ENCODE data around the gene TMEM138. TPM values are rescaled to one million over a fixed set of nuclear protein-coding genes. Genes with fewer than 3 reads are reported as not detected.

TMEM138 gene
- total RNA-seq, 1 experiment from 2014 or later = 43.6 TPM

GRCh38 chr11:61353131-61354067 lies 8.8 kb upstream of the TMEM138 start:
- Histone ChIP-seq H4K91ac (ENCODE audit: insufficient read length, low read depth, low read length) (no peak overlapping the region), H3K79me1 (ENCODE audit: insufficient read depth, low read depth, low read length, poor library complexity, severe bottlenecking) (no peaks in the 10 kb centered on the region), H3K14ac (ENCODE audit: insufficient read depth, low read length) (no peak overlapping the region), H3K27ac (ENCODE audit: insufficient read length, low read depth, low read length) (no peak overlapping the region), H3K27me3 (ENCODE audit: insufficient read depth, low read length) (no peaks in the 10 kb centered on the region), H2BK15ac (ENCODE audit: low read depth, low read length) (no peak overlapping the region), H2BK5ac (ENCODE audit: insufficient read length, low read length) (no peak overlapping the region), H3K79me2 (ENCODE audit: insufficient read depth, low read length) (no peaks in the 10 kb centered on the region), H2BK12ac (ENCODE audit: insufficient read length, low read depth, low read length) (no peak overlapping the region), H3K4ac (ENCODE audit: low read depth, low read length) (no peak overlapping the region), H3K9me3 (ENCODE audit: control insufficient read depth, low read depth, low read length) (no peaks in the 10 kb centered on the region), H3K9ac (ENCODE audit: extremely low read depth, insufficient read length, low read length) (no peak overlapping the region), H3K18ac (ENCODE audit: insufficient read length, low read depth, low read length) (no peak overlapping the region), H2AFZ (ENCODE audit: low read length) (no peak overlapping the region), H4K8ac (replicated peaks; ENCODE audit: insufficient read length, low read depth, low read length) (no peak overlapping the region), H4K5ac (ENCODE audit: insufficient read length, low read depth, low read length) (no peak overlapping the region), H3K56ac (ENCODE audit: insufficient read length, low read depth, low read length) (no peak overlapping the region), H3T11ph (ENCODE audit: low read length) (no peak overlapping the region), H4K20me1 (ENCODE audit: control insufficient read depth, insufficient read depth, insufficient read length) (no peaks in the 10 kb centered on the region), H3K4me1 (ENCODE audit: insufficient read depth, low read length) (no peaks in the 10 kb centered on the region), H2BK20ac (ENCODE audit: low read depth, low read length, poor library complexity, severe bottlenecking) (no peak overlapping the region), H2BK120ac (ENCODE audit: low read depth, low read length, poor library complexity, severe bottlenecking) (no peak overlapping the region), H3K4me2 (ENCODE audit: insufficient read depth, insufficient read length, low read length) (no peak overlapping the region), H3K23me2 (ENCODE audit: insufficient read length, low read depth, low read length, poor library complexity, severe bottlenecking) (no peaks in the 10 kb centered on the region), H3K23ac (ENCODE audit: insufficient read length, low read depth, low read length) (no peak overlapping the region), H2AK5ac (ENCODE audit: insufficient read length, low read length) (no peak overlapping the region)
- Mint-ChIP-seq H3K27me3 (ENCODE audit: low read depth) (no peaks in the 10 kb centered on the region), H3K9me3 (no peaks in the 10 kb centered on the region), H3K4me1 (no peaks in the 10 kb centered on the region), H3K27ac (peak overlapping the region in 1 of 3 experiments; percentile 26; a peak in 1 of 7 replicates), H3K4me3 (no peak overlapping the region), H3K36me3 (ENCODE audit: insufficient read depth in 1 of 3, low read depth in 3 of 3) (peaks cover 5 to 38% (median 22%) of the 10 kb centered on the region in 3 experiments; a peak in 6 of 7 replicates)
- TF ChIP-seq CTCF (conservative IDR thresholded peaks at IDR 0.05) = no peak
- WGBS (ENCODE audit: extremely low coverage, insufficient read length, low lambda C conversion rate) = no CpG with 5 or more reads among the region's 15 CpGs
- DNase-seq = no peak
